GM21723 (cell line): Measurements from ENCODE around the gene TCEANC2.

Experiments
- ATAC-seq: cut with Tn5 transposase; IDR thresholded peaks from one replicate; pipeline ENCODE4 v1.9.1; 2021; ENCODE audit warnings: mild to moderate bottlenecking, moderate library complexity; ENCODE audit not compliant: unreplicated experiment

The TCEANC2 gene

GRCh38 chr1:54112705-54113368, 59.4 kb downstream of the TCEANC2 start:
- no peak for ATAC-seq

- ATAC-seq, result no peak
Observed at GRCh38 chr1:54114001-54114400, 60.6 kb downstream of the TCEANC2 start.

GRCh38 chr1:54114955-54115354, 61.5 kb downstream of the TCEANC2 start:
- no peak for ATAC-seq

GRCh38 chr1:54115520-54115919, 62.1 kb downstream of the TCEANC2 start:
- ATAC-seq, result no peak

- no peak for ATAC-seq
Observed at GRCh38 chr1:54117815-54118563, 64.6 kb downstream of the TCEANC2 start.

GRCh38 chr1:54118704-54119103, 65.3 kb downstream of the TCEANC2 start:
- ATAC-seq, result no peak

- no peak for ATAC-seq
Observed at GRCh38 chr1:54120018-54120697, 66.8 kb downstream of the TCEANC2 start.

- ATAC-seq, result no peak
Observed at GRCh38 chr1:54120698-54121481, 67.5 kb downstream of the TCEANC2 start.

GRCh38 chr1:54121482-54122134, 68.2 kb downstream of the TCEANC2 start:
- ATAC-seq, result no peak

- ATAC-seq, result no peak
Observed at GRCh38 chr1:54122135-54122751, 68.8 kb downstream of the TCEANC2 start.

- ATAC-seq, result no peak
Observed at GRCh38 chr1:54122992-54123391, 69.6 kb downstream of the TCEANC2 start.

GRCh38 chr1:54124472-54124871, 71.1 kb downstream of the TCEANC2 start:
- ATAC-seq, result no peak

- no peak for ATAC-seq
Observed at GRCh38 chr1:54124906-54125305, 71.5 kb downstream of the TCEANC2 start.

- ATAC-seq, result no peak
Observed at GRCh38 chr1:54125386-54126070, 72.1 kb downstream of the TCEANC2 start.

- no peak for ATAC-seq
Observed at GRCh38 chr1:54126271-54126815, 72.9 kb downstream of the TCEANC2 start.

- no peak for ATAC-seq
Observed at GRCh38 chr1:54127594-54128300, 74.3 kb downstream of the TCEANC2 start.

- no peak for ATAC-seq
Observed at GRCh38 chr1:54129858-54130257, 76.5 kb downstream of the TCEANC2 start.

GRCh38 chr1:54131419-54131818, 78.0 kb downstream of the TCEANC2 start:
- ATAC-seq, result no peak

GRCh38 chr1:54132495-54132894, 79.1 kb downstream of the TCEANC2 start:
- no peak for ATAC-seq
